GM12878 (cell line): Measurements from ENCODE around the gene DALRD3. TPM values are rescaled to one million over a fixed set of nuclear protein-coding genes. Genes with fewer than 3 reads are reported as not detected.
A peak's percentile ranks its signal among the peaks of the same experiment; 100 is the strongest.

Experiments
- ATAC-seq: fragments of 200-7000 bp; cut with Tn5 transposase; 3 replicates; pipeline ENCODE4 v1.9.1; 2020; ENCODE audit warnings: mild to moderate bottlenecking, moderate library complexity
- BruUV-seq: library from RNA; stranded (reverse); fragments of 400-500 nt; replicated peaks from 2 replicates; lab custom pipeline; 2021; lab: Mats Ljungman, UMichigan
- CTCF ChIA-PET: fragments of 300-600 bp; sonication (Branson Sonifier 250); formaldehyde crosslinking; extraction: SDS; loops from one replicate; lab custom pipeline; 2021; ENCODE audit warnings: inconsistent platforms; lab: Yijun Ruan, JAX
- POLR2A ChIA-PET: fragments of 350-600 bp; formaldehyde crosslinking; extraction: SDS; loops from one replicate; lab custom pipeline; 2021; ENCODE audit warnings: inconsistent platforms; lab: Charles Lee
- RAD21 ChIA-PET: fragments of 300-600 bp; sonication (Branson Sonifier 250); formaldehyde crosslinking; loops from one replicate; lab custom pipeline; 2023; ENCODE audit warnings: antibody characterized with exemption; ENCODE audit not compliant: unreplicated experiment; lab: Charles Lee
- SMC1A ChIA-PET: fragments of 300-600 bp; sonication (Branson Sonifier 250); formaldehyde crosslinking; loops from one replicate; lab custom pipeline; 2023; ENCODE audit not compliant: unreplicated experiment, uncharacterized antibody; lab: Charles Lee
- DNase-seq: peaks from one replicate; pipeline ENCODE4 v3.0.0-alpha.2; 2011; ENCODE audit warnings: low read depth, low spot score
- FAIRE-seq: peaks from 3 replicates; lab custom pipeline; 2011; peaks lifted over from hg19 to GRCh38; lab: Jason Lieb, UNC
- H2AFZ ChIP-seq: 2 replicates; pipeline ENCODE4 v1.6.0; 2011; ENCODE audit warnings: low read depth, low read length, control low read depth; ENCODE audit not compliant: control insufficient read depth
- H3K27ac ChIP-seq: 2 replicates; pipeline ENCODE4 v1.5.1; 2011; ENCODE audit warnings: control low read depth; ENCODE audit not compliant: control insufficient read depth, insufficient read depth
- H3K27me3 ChIP-seq, 2 experiments: replicated peaks in 1 of 2; 2 replicates each; pipeline versions ENCODE4 v1.6.0 to v1.6.1; 2011; ENCODE audit warnings: low read length in 1 of 2; ENCODE audit not compliant: control insufficient read depth in 2 of 2, insufficient read depth in 2 of 2
- H3K36me3 ChIP-seq, 2 experiments: 2 replicates each; pipeline ENCODE4 v1.5.1; 2011; ENCODE audit warnings: low read length in 1 of 2; ENCODE audit not compliant: control insufficient read depth in 2 of 2, insufficient read depth in 2 of 2
- H3K4me1 ChIP-seq: 2 replicates; pipeline ENCODE4 v1.6.1; 2011; ENCODE audit warnings: mild to moderate bottlenecking, low read length, moderate library complexity, mixed read lengths; ENCODE audit not compliant: control insufficient read depth, insufficient read depth
- H3K4me2 ChIP-seq: 2 replicates; pipeline ENCODE4 v1.6.0; 2011; ENCODE audit warnings: control low read depth; ENCODE audit not compliant: control insufficient read depth, insufficient read depth
- H3K4me3 ChIP-seq: fragments of 200-600 bp; sonication (generic); 2 replicates; pipeline ENCODE4 v1.5.1; 2016
- H3K79me2 ChIP-seq: 2 replicates; pipeline ENCODE4 v1.6.0; 2011; ENCODE audit warnings: low read length; ENCODE audit not compliant: control insufficient read depth, insufficient read depth
- H3K9ac ChIP-seq: 2 replicates; pipeline ENCODE4 v1.8.0; 2011; ENCODE audit warnings: low read length, control low read depth, mixed read lengths; ENCODE audit not compliant: control insufficient read depth, insufficient read depth
- H3K9me3 ChIP-seq: replicated peaks from 3 replicates; pipeline ENCODE4 v1.5.1; 2011; ENCODE audit warnings: mild to moderate bottlenecking, low read length; ENCODE audit not compliant: control insufficient read depth, insufficient read depth
- H4K20me1 ChIP-seq: 2 replicates; pipeline ENCODE4 v1.6.0; 2011; ENCODE audit not compliant: control insufficient read depth, insufficient read depth
- KAT2A ChIP-seq: conservative IDR thresholded peaks from 2 replicates; pipeline ENCODE4 v1.6.1; 2011; ENCODE audit warnings: low read depth, low read length; ENCODE audit not compliant: control insufficient read depth
- MEF2B ChIP-seq: fragments of 450-650 bp; IDR thresholded peaks from 2 replicates; pipeline ENCODE4 v1.6.1; 2018; ENCODE audit warnings: mild to moderate bottlenecking, moderate library complexity; ENCODE audit not compliant: partially characterized antibody, poor library complexity, severe bottlenecking
- MTA3 ChIP-seq: IDR thresholded peaks from 2 replicates; pipeline ENCODE4 v1.6.1; 2012; ENCODE audit warnings: low read length, inconsistent platforms, borderline replicate concordance
- POLR2AphosphoS2 ChIP-seq: IDR thresholded peaks from 2 replicates; pipeline ENCODE4 v1.6.1; 2011; ENCODE audit warnings: low read depth, mild to moderate bottlenecking, low read length, improper control_type of control experiment, moderate library complexity
- SIX5 ChIP-seq: IDR thresholded peaks from 2 replicates; pipeline ENCODE4 v1.6.1; 2011; ENCODE audit warnings: mild to moderate bottlenecking, low read depth, low read length, moderate library complexity; ENCODE audit not compliant: severe bottlenecking
- SMAD5 ChIP-seq: IDR thresholded peaks from 2 replicates; pipeline ENCODE4 v1.6.1; 2016; ENCODE audit warnings: antibody characterized with exemption, low read depth
- SPI1 ChIP-seq: IDR thresholded peaks from 2 replicates; pipeline ENCODE4 v1.6.1; 2011; ENCODE audit warnings: low read depth, mild to moderate bottlenecking, low read length, moderate library complexity, borderline replicate concordance; ENCODE audit not compliant: insufficient read depth
- SRF ChIP-seq, 2 experiments: IDR thresholded peaks; 2 replicates each; pipeline ENCODE4 v1.6.1; 2011; ENCODE audit warnings: low read depth in 2 of 2, low read length in 2 of 2, mild to moderate bottlenecking in 1 of 2, moderate library complexity in 1 of 2
- STAT1 ChIP-seq: fragments of 450-650 bp; conservative IDR thresholded peaks from 2 replicates; pipeline ENCODE4 v1.6.1; 2014; ENCODE audit warnings: antibody characterized with exemption, mild to moderate bottlenecking
- ZNF207 ChIP-seq: fragments of 450-650 bp; IDR thresholded peaks from 2 replicates; pipeline ENCODE4 v1.6.1; 2014; ENCODE audit warnings: antibody characterized with exemption, mild to moderate bottlenecking, borderline replicate concordance
- ZNF24 ChIP-seq: fragments of 450-650 bp; IDR thresholded peaks from 2 replicates; pipeline ENCODE4 v1.6.1; 2017; ENCODE audit warnings: antibody characterized with exemption, mild to moderate bottlenecking
- WGBS: methylation state at CpG from one replicate; pipeline ENCODE4 v1.1.6; 2016; ENCODE audit warnings: low lambda C conversion rate; ENCODE audit not compliant: insufficient replicate concordance, insufficient coverage; ENCODE audit errors: missing lambda C conversion rate; 5-methylcytosine and 5-hydroxymethylcytosine counted together
- in situ Hi-C: fragments of 300-500 bp; cut with MboI; formaldehyde crosslinking; loops from 9 replicates; pipeline ENCODE4 v1.14.3; 2018; ENCODE audit warnings: mixed read lengths
- intact Hi-C: fragments of 100-400 bp; cut with micrococcal nuclease; formaldehyde crosslinking; loops from one replicate; pipeline ENCODE4 v1.14.2; 2022; ENCODE audit not compliant: unreplicated experiment
- polyA plus RNA-seq, 11 experiments: library from polyadenylated mRNA; depleted of rRNA in 4 of 11; unstranded in 6 of 11; stranded (reverse) in 5 of 11; fragments of >200 nt; fragmentation: Nextera tagmentation in 4 of 11; fragmentation: Illumina TruSeq in 1 of 11; extraction: Ambion mirVana in 4 of 11; extraction: Trizol in 1 of 11; gene quantifications; 1 replicate in 1 of 11; 2 replicates in 10 of 11; pipeline versions ENCODE4 v1.2.1 to v1.2.3, GENCODE V29; 2011 to 2016; ENCODE audit warnings: inconsistent platforms in 2 of 11, missing spikeins in 2 of 11, low read depth in 1 of 11
- total RNA-seq, 4 experiments: library from RNA; depleted of rRNA in 3 of 4; stranded (reverse); fragments of >200 nt in 3 of 4; fragmentation: Illumina TruSeq in 1 of 4; extraction: Trizol in 1 of 4; gene quantifications; 2 replicates each; pipeline versions ENCODE4 v1.2.1 to v1.2.3, GENCODE V29; 2013 to 2021
- TF ChIP-seq, protein P1 (sequence below): fragments of 450-650 bp; IDR thresholded peaks from 2 replicates; pipeline ENCODE4 v1.6.1; 2017; ENCODE audit warnings: mild to moderate bottlenecking, moderate library complexity
- TF ChIP-seq, protein P2 (sequence below): fragments of 450-650 bp; IDR thresholded peaks from 2 replicates; pipeline ENCODE4 v1.6.1; 2017; ENCODE audit warnings: mild to moderate bottlenecking
- TF ChIP-seq, protein P3 (sequence below): IDR thresholded peaks from 2 replicates; pipeline ENCODE4 v1.6.1; 2011; ENCODE audit warnings: mild to moderate bottlenecking, low read depth, low read length, moderate library complexity; ENCODE audit not compliant: insufficient replicate concordance

The DALRD3 gene
- total and polyA plus RNA-seq, 10 of the 15 experiments (the other 5 are each of a cell fraction or from before 2014, with no cell fraction given): 10.1 to 28.2 (median 21.6) TPM

DNA sequence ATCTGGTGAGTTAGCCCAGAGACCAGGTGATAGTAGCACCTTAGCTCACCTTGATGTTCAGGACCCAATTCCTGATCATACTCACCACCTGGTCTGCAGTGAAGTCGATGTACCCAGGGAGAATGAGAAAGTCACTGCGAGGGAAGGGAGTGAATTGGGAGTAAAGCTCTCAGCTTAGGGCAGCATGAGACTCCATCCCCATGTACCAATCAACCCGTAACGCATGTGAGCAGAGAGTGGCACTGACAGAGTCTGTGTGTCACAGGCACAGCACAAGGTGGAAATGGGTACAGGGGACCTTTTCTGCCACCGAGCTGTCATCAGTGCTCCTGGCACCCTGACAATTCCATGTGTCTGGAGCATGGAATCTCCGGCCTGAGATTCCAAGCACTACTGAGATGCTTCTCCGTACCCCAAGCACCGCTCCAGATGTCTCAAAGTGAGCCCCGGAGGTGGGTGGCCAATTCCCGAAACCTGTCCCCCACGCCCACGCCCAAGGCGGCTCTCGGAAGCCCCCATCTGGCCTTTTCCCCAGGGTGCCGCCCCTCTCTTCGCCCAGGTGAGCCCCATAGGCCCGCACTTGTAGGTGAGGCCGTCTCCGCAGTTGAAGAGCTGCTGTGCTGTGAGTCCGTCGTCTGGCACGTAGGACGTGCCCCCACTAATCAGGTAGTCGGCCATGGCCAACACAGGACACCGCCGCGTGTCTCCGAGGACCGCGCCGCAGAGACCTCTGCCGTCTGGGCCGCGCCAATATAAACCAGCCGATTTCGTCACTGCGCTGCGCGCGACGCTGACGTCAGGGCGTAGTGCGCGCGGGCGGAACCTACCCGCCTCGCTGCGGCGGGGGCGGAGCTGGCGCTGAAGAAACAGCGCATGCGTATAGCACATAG is 10.5 kb upstream of the DALRD3 start, which contains the start of gene IMPDH2:
IMPDH2 (minus strand) TSS at position 726 of the 890 bp plus-strand sequence; CDS start at position 678, 48 bp downstream.
- peak; percentile 81 for FAIRE-seq
- peak within 1 kb of the TSS; percentile 44 for H2AFZ ChIP-seq
- TF ChIP-seq POLR2AphosphoS2 (peak; percentile 99), MTA3 (no peak), STAT1 (no peak; the same call in 1 of the 2 replicates), SIX5 (no peak), SPI1 (no peak), ZNF207 (peak; percentile 81; the same call in 1 of the 2 replicates), SRF (IDR thresholded peaks at IDR 0.05; ENCODE audit: low read depth in 2 of 2, low read length in 2 of 2) (no peak), MEF2B (no peak), ZNF24 (0 out of 2 replicates have a peak, but pooled peaks have one; percentile 7), SMAD5 (peak; percentile 95), KAT2A (no peak)
- TF ChIP-seq, protein P1, sequence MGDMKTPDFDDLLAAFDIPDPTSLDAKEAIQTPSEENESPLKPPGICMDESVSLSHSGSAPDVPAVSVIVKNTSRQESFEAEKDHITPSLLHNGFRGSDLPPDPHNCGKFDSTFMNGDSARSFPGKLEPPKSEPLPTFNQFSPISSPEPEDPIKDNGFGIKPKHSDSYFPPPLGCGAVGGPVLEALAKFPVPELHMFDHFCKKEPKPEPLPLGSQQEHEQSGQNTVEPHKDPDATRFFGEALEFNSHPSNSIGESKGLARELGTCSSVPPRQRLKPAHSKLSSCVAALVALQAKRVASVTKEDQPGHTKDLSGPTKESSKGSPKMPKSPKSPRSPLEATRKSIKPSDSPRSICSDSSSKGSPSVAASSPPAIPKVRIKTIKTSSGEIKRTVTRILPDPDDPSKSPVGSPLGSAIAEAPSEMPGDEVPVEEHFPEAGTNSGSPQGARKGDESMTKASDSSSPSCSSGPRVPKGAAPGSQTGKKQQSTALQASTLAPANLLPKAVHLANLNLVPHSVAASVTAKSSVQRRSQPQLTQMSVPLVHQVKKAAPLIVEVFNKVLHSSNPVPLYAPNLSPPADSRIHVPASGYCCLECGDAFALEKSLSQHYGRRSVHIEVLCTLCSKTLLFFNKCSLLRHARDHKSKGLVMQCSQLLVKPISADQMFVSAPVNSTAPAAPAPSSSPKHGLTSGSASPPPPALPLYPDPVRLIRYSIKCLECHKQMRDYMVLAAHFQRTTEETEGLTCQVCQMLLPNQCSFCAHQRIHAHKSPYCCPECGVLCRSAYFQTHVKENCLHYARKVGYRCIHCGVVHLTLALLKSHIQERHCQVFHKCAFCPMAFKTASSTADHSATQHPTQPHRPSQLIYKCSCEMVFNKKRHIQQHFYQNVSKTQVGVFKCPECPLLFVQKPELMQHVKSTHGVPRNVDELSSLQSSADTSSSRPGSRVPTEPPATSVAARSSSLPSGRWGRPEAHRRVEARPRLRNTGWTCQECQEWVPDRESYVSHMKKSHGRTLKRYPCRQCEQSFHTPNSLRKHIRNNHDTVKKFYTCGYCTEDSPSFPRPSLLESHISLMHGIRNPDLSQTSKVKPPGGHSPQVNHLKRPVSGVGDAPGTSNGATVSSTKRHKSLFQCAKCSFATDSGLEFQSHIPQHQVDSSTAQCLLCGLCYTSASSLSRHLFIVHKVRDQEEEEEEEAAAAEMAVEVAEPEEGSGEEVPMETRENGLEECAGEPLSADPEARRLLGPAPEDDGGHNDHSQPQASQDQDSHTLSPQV: no peak
- TF ChIP-seq, protein P2, sequence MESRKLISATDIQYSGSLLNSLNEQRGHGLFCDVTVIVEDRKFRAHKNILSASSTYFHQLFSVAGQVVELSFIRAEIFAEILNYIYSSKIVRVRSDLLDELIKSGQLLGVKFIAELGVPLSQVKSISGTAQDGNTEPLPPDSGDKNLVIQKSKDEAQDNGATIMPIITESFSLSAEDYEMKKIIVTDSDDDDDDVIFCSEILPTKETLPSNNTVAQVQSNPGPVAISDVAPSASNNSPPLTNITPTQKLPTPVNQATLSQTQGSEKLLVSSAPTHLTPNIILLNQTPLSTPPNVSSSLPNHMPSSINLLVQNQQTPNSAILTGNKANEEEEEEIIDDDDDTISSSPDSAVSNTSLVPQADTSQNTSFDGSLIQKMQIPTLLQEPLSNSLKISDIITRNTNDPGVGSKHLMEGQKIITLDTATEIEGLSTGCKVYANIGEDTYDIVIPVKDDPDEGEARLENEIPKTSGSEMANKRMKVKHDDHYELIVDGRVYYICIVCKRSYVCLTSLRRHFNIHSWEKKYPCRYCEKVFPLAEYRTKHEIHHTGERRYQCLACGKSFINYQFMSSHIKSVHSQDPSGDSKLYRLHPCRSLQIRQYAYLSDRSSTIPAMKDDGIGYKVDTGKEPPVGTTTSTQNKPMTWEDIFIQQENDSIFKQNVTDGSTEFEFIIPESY: no peak
- TF ChIP-seq, protein P3, sequence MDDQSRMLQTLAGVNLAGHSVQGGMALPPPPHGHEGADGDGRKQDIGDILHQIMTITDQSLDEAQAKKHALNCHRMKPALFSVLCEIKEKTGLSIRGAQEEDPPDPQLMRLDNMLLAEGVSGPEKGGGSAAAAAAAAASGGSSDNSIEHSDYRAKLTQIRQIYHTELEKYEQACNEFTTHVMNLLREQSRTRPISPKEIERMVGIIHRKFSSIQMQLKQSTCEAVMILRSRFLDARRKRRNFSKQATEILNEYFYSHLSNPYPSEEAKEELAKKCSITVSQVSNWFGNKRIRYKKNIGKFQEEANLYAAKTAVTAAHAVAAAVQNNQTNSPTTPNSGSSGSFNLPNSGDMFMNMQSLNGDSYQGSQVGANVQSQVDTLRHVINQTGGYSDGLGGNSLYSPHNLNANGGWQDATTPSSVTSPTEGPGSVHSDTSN: peak; percentile 16

More for the DNA sequence above, 10.5 kb upstream of the DALRD3 start, which contains the start of gene IMPDH2:
- peak; percentile 92 for ATAC-seq
- Histone ChIP-seq H3K4me1 (peaks cover 13% of the 10 kb centered on the region), H3K9ac (peak within 1 kb of the TSS; percentile 90), H3K27ac (peak within 1 kb of the TSS; percentile 76), H3K4me2 (peak within 1 kb of the TSS; percentile 65), H3K27me3 (no peaks in the 10 kb centered on the region), H4K20me1 (no peaks in the 10 kb centered on the region), H3K4me3 (peak within 1 kb of the TSS; percentile 79), H3K9me3 (no peaks in the 10 kb centered on the region), H3K79me2 (peaks cover 33% of the 10 kb centered on the region), H3K36me3 (peaks cover 38 to 46% of the 10 kb centered on the region in 2 experiments)
- in situ Hi-C loops (no loop called here), intact Hi-C loops (loop anchor here (2.0 to 10.0 kb wide), 3 partner anchors 66 to 646 kb away; partner anchors contain the start of genes APEH, QRICH1 and USP4)
- ChIA-PET POLR2A (interaction anchor here (0.6 to 2.3 kb wide), 8 partner anchors 9 to 777 kb away, joined by 3 to 27 read pairs (median 8); partner anchors contain the start of genes DALRD3, P4HTM, QRICH1 and WDR6), CTCF (interaction anchor here (0.6 to 2.3 kb wide), 14 partner anchors 8 to 457 kb away, joined by 3 to 45 read pairs (median 4); partner anchors contain the start of genes P4HTM, QRICH1 and WDR6), SMC1A (interaction anchor here (0.7 to 1.5 kb wide), 10 partner anchors 9 to 420 kb away, joined by 3 to 6 read pairs (median 4); partner anchors contain the start of gene WDR6), RAD21 (interaction anchor here (0.7 to 2.3 kb wide), 8 partner anchors 9 to 313 kb away, joined by 3 to 32 read pairs (median 4); partner anchors contain the start of genes DALRD3, P4HTM, QRICH1 and WDR6)
- WGBS: under 1% methylated on average over 55 of the region's 55 CpGs
- DNase-seq: peak; percentile 79
- BruUV-seq: TSS peak; percentile 72
